Lung (tissue), 12 donors: ENCODE results near the gene AGAP1. TPM values are rescaled to one million over a fixed set of nuclear protein-coding genes. Genes with fewer than 3 reads are reported as not detected.
A peak's percentile ranks its signal among the peaks of the same experiment; 100 is the strongest.

Experiments
- ATAC-seq: fragments of 200-7000 bp; cut with Tn5 transposase; one replicate; pipeline ENCODE4 v1.9.1; 2020; ENCODE audit warnings: moderate number of reproducible peaks; ENCODE audit not compliant: insufficient read depth, low FRiP score
- DNase-seq, 3 donors: peaks; one replicate each; pipeline ENCODE4 v3.0.0-alpha.2; 2013 to 2017
- H3K27ac ChIP-seq, 2 donors: one replicate each; pipeline ENCODE4 v1.5.1; 2013; ENCODE audit warnings: mild to moderate bottlenecking in 2 of 2, moderate library complexity in 2 of 2, control low read depth in 1 of 2, inconsistent platforms in 1 of 2, low read depth in 1 of 2, low read length in 1 of 2
- H3K27me3 ChIP-seq, 3 donors: one replicate each; pipeline ENCODE4 v1.5.1; 2013; ENCODE audit warnings: low read length in 2 of 3; ENCODE audit not compliant: control insufficient read depth in 3 of 3, insufficient read depth in 3 of 3
- H3K36me3 ChIP-seq, 4 donors: one replicate each; pipeline ENCODE4 v1.5.1; 2013; ENCODE audit warnings: low read length in 4 of 4, mild to moderate bottlenecking in 1 of 4, moderate library complexity in 1 of 4; ENCODE audit not compliant: control insufficient read depth in 4 of 4, insufficient read depth in 4 of 4
- H3K4me1 ChIP-seq, 5 donors: one replicate each; pipeline ENCODE4 v1.5.1; 2013; ENCODE audit warnings: low read length in 5 of 5, mild to moderate bottlenecking in 2 of 5, moderate library complexity in 1 of 5; ENCODE audit not compliant: control insufficient read depth in 5 of 5, insufficient read depth in 5 of 5
- H3K4me3 ChIP-seq: one replicate; pipeline ENCODE4 v1.5.1; 2013; ENCODE audit warnings: mild to moderate bottlenecking, control low read depth, moderate library complexity
- H3K9ac ChIP-seq, 2 donors: one replicate each; pipeline ENCODE4 v1.5.1; 2013; ENCODE audit warnings: low read length in 2 of 2, control low read depth in 1 of 2; ENCODE audit not compliant: insufficient read depth in 1 of 2
- H3K9me3 ChIP-seq, 4 donors: one replicate each; pipeline ENCODE4 v1.5.1; 2013; ENCODE audit warnings: low read length in 3 of 4, mild to moderate bottlenecking in 1 of 4, moderate library complexity in 1 of 4; ENCODE audit not compliant: control insufficient read depth in 4 of 4, insufficient read depth in 3 of 4
- WGBS, 2 donors: extraction: QIAGEN DNeasy Blood & Tissue Kit; methylation state at CpG; one replicate each; pipeline ENCODE4 v1.1.7; 2013; 5-methylcytosine and 5-hydroxymethylcytosine counted together
- polyA plus RNA-seq, 2 donors: library from polyadenylated mRNA; stranded (reverse); fragments of 200-250 nt; gene quantifications; one replicate each; pipeline ENCODE4 v1.2.1, GENCODE V29; 2013
- total RNA-seq, 2 donors: library from RNA; depleted of rRNA in 1 of 2; stranded (reverse); fragments of >200 nt in 1 of 2; gene quantifications; one replicate each; pipeline ENCODE4 v1.2.1, GENCODE V29; 2014 to 2021
- TF ChIP-seq, protein P1 (sequence below): IDR thresholded peaks from 2 replicates; pipeline ENCODE4 v1.5.1; 2012; ENCODE audit warnings: mild to moderate bottlenecking; ENCODE audit errors: control extremely low read depth, extremely low read depth
- donor health status: control.
- donor health status: control.
- donor health status: Bipolar disorder and iron deficiency.
- donor health status: healthy.
- donor health status: DM: yes; HTN: yes; CAD: no.

Gene AGAP1
- total and polyA plus RNA-seq, 4 donors = 6.6 to 39.4 (median 20.2) TPM

DNA sequence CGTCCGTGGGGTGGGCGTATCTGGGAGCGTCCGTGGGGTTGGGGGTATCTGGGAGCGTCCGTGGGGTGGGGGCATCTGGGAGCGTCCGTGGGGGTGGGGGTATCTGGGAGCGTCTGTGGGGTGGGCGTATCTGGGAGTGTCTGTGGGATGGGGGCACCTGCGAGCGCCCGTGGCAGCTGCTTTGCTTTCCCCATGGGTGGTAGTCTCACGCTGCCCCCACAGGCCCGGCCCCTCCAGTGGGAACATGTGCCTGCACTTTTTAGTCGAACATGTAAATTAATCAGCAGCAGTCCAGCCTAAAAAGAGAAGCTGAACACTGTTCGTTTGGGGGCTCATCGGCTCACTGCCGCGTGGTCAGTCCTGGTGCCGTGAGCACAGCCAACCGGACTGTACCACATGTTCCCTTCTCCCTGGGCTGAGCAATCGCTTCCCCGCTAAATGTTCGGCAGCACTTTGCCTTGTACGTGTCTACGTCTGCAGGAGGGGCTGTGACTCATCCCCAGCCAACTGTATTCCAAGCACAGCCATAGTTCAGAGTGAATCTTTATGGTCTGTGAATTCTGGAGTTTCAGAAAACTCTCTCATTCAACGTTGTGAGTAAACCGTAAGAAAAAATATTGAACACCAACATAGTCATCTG is 271.5 kb downstream of the AGAP1 start:
- H3K9ac ChIP-seq = no peak overlapping the region
- H3K27me3 ChIP-seq = no peaks in the 10 kb centered on the region
- no peak for DNase-seq

DNA sequence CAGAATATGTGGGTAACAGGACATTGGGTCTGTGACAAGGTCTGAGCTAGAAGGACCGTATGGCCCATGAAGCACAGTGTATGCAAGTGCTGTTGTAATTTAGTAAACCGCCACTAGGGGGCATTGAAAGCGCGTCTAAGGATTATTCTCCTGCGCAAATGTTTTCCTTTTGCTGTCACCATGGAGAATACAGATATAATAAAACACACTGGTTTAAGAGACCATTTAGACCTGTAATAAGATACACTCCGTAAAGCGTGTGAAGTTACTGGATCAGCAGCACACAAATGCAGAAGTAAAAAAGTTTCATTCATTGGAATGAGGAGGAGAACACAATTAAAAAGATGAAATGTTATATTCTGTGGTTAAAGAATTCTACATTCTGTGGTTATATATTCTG is 272.4 kb downstream of the AGAP1 start:
- peaks cover 0 to 5% (median 0%) of the 10 kb centered on the region in 5 donors for H3K4me1 ChIP-seq
- H3K27ac ChIP-seq = no peak overlapping the region
- no peaks in the 10 kb centered on the region for H3K27me3 ChIP-seq
- no peak overlapping the region for H3K9ac ChIP-seq
- no peaks in the 10 kb centered on the region for H3K9me3 ChIP-seq
- no peak overlapping the region for H3K4me3 ChIP-seq
- TF ChIP-seq, protein P1, sequence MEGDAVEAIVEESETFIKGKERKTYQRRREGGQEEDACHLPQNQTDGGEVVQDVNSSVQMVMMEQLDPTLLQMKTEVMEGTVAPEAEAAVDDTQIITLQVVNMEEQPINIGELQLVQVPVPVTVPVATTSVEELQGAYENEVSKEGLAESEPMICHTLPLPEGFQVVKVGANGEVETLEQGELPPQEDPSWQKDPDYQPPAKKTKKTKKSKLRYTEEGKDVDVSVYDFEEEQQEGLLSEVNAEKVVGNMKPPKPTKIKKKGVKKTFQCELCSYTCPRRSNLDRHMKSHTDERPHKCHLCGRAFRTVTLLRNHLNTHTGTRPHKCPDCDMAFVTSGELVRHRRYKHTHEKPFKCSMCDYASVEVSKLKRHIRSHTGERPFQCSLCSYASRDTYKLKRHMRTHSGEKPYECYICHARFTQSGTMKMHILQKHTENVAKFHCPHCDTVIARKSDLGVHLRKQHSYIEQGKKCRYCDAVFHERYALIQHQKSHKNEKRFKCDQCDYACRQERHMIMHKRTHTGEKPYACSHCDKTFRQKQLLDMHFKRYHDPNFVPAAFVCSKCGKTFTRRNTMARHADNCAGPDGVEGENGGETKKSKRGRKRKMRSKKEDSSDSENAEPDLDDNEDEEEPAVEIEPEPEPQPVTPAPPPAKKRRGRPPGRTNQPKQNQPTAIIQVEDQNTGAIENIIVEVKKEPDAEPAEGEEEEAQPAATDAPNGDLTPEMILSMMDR = peak; percentile 85
- peaks cover 0 to 3% (median 1%) of the 10 kb centered on the region in 4 donors for H3K36me3 ChIP-seq
- ATAC-seq = peak; percentile 78
- WGBS, 2 donors = 2 to 5% methylated on average over 7 of the region's 7 CpGs
- peak; percentile 83 to 93 (median 92) for DNase-seq

More for the DNA sequence above, 271.5 kb downstream of the AGAP1 start:
- H3K9me3 ChIP-seq = no peaks in the 10 kb centered on the region
- no peak overlapping the region for H3K4me3 ChIP-seq
- TF ChIP-seq, protein P1 = no peak
- no peak for ATAC-seq
- no peak overlapping the region for H3K27ac ChIP-seq
- H3K4me1 ChIP-seq = peaks cover 0 to 5% (median 0%) of the 10 kb centered on the region in 5 donors
- 92 to 96% methylated on average over 27 to 30 of the region's 30 CpGs for WGBS, 2 donors
- peaks cover 0 to 3% (median 1%) of the 10 kb centered on the region in 4 donors for H3K36me3 ChIP-seq

DNA sequence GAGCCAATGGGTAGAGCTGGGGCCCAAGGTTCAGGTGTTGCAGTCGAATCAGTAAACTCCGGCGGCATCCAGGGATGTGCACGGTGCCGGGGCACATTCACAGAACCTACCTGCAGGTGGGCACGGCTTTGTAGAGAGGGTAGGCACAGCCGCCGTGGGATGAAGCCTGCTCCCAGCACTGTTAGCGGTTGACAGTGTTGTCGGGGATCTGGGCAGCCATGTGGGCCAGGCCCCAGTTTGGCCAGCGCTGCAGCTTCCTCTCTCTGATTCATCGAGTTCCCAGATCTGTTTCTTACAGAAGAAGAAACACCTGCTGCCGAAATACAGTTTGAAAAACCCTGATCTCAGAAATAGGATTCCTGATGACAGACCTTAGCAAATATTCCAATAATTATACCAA is 274.8 kb downstream of the AGAP1 start:
- ATAC-seq (no peak), DNase-seq (no peak)
- Histone ChIP-seq H3K27me3 (no peaks in the 10 kb centered on the region), H3K9ac (no peak overlapping the region), H3K36me3 (peaks cover 0 to 6% (median 0%) of the 10 kb centered on the region in 4 donors), H3K4me1 (peaks cover 0 to 3% (median 0%) of the 10 kb centered on the region in 5 donors), H3K9me3 (no peaks in the 10 kb centered on the region), H3K27ac (no peak overlapping the region), H3K4me3 (no peak overlapping the region)
- TF ChIP-seq, protein P1 = no peak
- WGBS, 2 donors = 94% methylated on average over 13 of the region's 13 CpGs
